IPS DF 19.7 (cell line): Measurements from ENCODE around the gene MTMR3.
"Not testable (repeated sequence)": the region's sequence is repeated elsewhere in the genome, so short reads cannot be mapped to it uniquely, and the experiment has no call there.

Source experiments
- DNase-seq: peaks from one replicate; pipeline ENCODE4 v3.0.0-alpha.2; 2013; ENCODE audit warnings: low read depth, low spot score

MTMR3 gene

GRCh38 chr22:29883045-29883774 lies at the start of gene MTMR3:
Gene MTMR3, plus strand, starts transcription at chr22:29883174. Its CDS starts 87,886 bp downstream, at chr22:29971060.
- peak; percentile 35 for DNase-seq

DNA sequence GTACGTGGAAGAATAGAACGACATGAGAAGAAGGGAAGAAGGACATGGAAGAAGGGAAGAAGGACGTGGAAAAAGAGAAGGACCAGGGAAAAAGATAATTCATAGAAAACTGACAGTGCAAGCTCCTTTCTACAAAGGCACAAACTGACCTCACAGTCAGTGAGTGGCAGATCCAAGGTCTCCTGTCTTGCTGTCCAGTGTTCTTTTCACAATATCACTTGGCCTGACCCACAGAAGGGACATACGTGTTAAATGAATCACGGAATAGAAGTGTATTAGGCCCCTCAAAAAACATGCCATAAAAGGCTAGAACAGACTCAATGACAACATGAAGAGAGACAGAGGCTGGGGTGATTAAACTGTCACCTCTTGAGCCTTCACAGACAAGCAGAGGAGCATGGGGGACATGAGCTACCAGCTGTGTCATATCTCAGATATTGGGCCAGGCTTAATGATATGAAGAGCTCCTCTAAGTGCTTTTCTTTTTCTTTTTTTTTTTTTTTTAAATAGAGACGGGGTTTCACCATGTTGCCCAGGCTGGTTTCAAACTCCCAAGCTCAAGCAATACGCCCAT lies 49.5 kb upstream of the MTMR3 start:
- no peak for DNase-seq

DNA sequence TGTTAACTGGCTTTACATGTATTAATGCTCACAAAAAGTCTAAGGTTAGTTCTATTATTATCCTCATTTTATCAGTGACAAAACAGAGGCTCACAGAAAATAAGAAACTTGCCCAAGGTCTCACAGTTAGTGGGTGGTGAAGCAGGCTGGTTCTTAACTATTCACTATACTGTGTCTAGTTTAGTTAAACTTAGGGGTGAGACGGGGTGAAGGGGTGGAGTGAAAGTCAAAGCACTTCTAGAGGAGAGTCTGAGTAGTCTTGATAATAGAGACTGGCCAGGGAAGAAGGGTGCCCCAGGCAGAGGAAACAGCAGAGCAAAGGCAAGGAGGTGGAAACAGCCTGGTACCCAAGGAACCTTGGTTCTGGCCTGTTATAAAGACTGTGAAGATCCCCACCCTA lies 48.9 kb upstream of the MTMR3 start:
- DNase-seq, result no peak

DNA sequence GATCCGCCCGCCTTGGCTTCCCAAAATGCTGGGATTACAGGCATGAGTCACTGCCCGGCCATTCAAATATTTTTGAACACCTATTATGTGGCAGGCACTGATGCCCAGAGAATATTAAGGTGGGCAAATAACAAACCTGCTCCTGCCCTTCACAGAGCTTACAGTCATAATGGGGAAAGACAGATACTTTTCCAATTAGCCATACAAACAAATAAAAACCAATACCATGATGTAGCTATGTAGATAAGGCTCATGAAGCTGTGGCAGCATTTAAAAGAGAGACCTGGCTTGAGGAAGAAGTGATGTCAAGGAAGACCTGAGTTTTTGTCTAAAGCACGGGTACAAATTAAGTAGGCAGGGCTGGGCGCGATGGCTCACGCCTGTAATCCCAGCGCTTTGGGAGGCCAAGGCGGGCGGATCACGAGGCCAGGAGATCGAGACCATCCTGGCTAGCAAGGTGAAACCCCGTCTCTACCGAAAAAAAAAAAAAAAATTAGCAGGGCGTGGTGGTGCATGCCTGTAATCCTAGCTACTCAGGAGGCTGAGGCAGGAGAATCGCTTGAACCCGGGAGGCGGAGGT lies 46.1 kb upstream of the MTMR3 start:
- DNase-seq, result not testable (repeated sequence)

- DNase-seq, result peak; percentile 80
Observed at GRCh38 chr22:29837741-29838598, 45.0 kb upstream of the MTMR3 start, which contains the start of gene ASCC2. Gene ASCC2, minus strand, starts transcription at chr22:29838274. Its CDS starts 5,949 bp downstream, at chr22:29832325.

DNA sequence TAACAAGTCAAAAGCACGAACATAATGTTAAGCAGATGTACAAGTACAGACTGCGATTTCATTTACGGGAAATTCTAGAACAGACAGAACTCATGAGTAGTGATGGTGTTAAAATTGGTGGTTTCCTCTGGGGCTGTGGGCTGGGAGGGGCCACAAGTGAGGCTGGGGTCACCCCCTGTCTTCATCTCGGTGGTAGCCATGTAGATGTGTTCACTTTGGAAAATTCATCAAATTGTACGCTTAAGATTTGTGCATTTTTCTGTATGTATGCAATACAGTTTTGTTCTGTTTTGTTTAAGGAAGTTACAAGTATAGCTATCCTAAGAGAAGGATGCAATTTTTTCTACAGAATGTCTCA lies 44.4 kb upstream of the MTMR3 start:
- DNase-seq, result no peak

- DNase-seq, result no peak
Observed at GRCh38 chr22:29839039-29839438, 43.9 kb upstream of the MTMR3 start.

DNA sequence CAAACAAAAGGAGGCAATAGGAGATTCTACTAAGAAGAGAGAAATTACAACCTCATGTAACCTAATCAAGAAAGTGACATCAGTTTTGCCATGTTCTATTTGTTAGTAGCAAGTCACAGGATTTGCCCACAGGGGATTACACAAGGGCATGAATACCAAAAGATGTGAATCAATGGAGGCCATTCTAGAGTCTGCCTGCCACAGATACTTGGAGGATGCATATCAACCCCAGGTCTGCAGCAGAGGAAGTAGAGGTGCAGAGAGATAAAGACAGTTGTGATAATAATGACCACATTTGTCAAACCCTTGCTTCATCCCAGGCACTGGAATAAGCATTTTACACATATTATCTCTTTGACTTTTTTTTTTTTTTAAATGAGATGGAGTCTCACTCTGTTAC lies 42.5 kb upstream of the MTMR3 start:
- no peak for DNase-seq

DNA sequence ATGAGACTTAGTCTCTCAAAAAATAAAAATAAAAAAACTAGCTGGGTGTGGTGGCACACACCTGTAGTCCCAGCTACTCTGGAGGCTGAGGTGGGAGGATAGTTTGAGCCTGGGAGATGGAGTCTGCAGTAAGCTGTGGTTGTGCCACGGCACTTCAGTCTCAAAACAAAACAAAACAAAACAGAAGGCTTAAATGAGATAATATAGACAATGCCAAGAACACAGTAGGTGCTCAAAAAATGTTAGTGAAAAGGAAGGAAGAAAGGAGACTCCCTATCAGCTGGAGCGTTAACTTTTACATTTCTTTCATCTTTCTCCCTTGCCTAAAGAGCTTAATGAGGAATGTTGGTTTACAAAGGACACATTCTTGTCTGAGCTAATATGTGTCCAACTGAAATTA lies 40.8 kb upstream of the MTMR3 start:
- DNase-seq, result no peak

DNA sequence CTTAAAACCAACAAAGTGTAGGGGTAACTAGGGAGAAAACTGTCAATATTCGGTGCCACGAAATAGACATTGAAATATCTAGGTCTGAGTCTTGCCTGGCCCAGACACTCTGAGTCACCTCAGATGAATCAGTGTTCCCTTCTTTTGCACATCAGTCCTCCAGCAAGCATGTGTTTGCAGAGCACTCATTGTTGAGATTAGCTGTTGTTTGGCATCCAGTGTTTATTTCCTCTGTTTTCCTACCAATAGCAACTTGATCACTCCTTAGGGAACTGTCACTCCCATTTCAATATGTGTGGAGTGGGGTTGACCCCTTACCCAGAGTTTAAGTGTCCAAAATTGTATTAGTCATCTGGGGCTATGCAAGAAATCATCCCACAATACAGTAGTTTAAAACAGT lies 40.2 kb upstream of the MTMR3 start:
- no peak for DNase-seq

DNA sequence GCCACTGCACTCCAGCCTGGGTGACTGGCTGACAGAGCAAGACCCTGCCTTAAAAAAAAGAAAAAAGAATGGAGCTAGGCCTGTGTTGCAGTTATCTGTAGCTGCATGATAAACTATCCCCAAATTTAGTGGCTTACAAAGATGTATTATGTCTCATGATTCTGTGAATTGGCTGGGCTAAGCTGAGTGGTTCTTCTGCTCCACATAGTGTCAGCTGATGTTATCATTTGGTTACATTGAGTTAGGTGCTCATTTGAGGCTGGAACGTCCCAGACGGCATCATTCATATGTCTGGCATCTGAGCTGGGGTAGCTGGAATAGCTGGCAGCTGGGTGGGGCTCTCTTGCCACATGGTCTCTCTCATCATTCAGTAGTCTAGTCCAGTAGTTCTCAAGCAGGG lies 36.7 kb upstream of the MTMR3 start:
- DNase-seq, result no peak

DNA sequence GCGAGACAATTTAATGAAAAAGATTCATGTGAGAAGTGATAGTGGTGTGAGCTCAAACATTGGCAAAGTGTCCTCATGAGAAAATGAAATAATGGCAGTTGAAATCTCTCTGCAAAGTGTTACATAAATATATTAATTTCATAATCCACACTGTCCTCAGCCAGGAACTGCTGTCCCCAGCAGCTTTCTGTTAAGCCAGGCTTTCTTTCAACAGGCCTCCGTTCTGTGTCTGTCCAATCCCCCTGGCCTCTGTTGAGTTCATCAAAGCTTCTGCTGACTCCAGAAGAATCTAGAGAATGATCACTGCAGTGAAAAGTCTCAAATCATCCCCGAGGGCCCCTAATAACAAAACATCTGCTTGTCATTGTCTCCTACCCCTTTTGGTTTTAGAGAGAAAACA lies 34.9 kb upstream of the MTMR3 start:
- no peak for DNase-seq

DNA sequence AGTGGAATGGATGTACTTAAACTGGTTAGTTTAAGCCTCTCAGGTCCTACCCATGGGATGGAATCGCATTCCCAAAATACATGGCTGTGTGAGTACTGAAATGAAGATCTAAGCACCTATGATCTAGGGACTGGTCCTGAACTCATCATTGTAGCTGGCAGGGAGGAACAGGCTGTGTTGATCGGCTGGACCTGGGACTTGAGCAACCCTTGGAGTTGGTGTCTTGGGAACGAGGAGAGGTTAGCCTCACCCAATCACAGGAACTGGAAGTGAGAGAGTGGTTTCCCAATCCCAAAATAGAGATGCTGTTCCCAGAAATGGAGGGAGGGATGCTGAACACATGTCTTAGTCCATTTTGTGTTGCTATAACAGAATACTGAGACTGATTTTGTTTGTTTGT lies 28.5 kb upstream of the MTMR3 start:
- no peak for DNase-seq

- DNase-seq, result no peak
Observed at GRCh38 chr22:29855611-29856181, 27.3 kb upstream of the MTMR3 start.

GRCh38 chr22:29856496-29856895 lies 26.5 kb upstream of the MTMR3 start:
- no peak for DNase-seq

DNA sequence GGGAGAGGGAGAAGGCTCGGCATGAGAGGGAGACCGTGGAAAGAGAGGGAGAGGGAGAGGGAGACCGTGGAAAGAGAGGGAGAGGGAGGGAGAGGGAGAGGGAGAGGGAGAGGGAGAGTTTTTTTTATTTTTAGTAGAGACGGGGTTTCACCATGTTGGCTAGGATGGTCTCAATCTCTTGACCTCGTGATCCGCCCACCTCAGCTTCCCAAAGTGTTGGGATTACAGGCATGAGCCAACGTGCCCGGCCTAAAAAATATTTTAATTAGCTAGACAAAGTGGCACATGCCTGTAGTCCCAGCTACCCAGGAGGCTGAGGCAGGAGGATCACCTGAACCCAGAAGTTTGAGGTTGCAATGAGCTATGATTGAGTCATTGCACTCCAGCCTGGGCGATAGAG lies 23.9 kb upstream of the MTMR3 start:
- not testable (repeated sequence) for DNase-seq

DNA sequence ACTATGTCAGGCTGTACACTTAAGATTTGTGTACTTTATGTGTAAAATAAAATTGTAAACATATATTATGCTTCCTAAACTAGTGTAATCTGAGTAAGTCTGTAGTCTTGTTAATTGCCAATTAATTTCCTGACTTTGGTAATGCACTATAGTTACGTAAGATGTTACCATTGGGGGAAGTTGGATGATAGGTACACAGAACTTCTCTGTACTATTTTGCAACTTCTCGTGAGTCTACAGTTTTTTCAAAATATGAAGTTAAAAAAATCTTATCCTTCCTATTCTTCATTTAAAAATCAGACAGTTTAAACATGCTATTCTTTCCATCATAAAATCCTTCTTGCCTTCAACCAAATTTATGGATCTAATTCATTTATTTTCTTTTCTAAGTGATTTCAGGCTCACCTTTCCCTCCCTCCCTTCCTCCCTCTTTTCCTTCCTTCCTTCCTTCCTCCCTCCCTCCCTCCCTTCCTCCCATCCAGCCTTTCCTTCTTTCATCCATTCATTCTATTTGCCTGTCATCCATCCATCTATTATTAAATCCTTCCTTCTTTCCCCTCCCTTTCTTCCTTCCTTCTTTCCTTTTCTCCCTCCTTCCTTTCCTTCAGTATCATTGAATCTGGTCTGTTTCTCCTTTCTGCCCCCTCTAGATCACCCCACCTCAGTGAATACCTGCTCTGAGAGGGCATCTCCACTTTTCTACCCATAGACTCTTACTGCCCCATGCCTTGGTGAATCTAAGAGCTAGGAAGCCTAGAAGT lies 22.8 kb upstream of the MTMR3 start:
- no peak for DNase-seq

- DNase-seq, result no peak
Observed at GRCh38 chr22:29861672-29862297, 21.2 kb upstream of the MTMR3 start.

GRCh38 chr22:29865572-29865971 lies 17.4 kb upstream of the MTMR3 start:
- not testable (repeated sequence) for DNase-seq

DNA sequence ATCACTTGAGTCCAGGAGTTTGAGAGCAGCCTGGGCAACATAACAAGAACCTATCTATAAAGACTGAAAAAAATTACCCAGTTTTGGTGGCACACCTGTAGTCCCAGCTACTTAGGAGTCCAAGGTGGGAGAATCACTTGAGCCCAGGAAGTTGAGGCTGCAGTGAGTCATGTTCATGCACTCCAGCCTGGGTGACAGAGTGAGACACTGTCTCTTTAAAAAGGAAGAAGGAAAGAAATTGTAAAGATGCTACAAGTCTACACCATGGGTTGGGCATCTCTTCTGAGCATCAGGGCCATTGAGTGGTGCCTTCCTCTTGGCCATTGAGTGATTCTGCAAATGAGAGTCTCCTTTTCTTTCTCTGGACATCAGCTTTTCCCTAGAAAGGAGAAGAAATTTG lies 15.7 kb upstream of the MTMR3 start:
- DNase-seq, result no peak

DNA sequence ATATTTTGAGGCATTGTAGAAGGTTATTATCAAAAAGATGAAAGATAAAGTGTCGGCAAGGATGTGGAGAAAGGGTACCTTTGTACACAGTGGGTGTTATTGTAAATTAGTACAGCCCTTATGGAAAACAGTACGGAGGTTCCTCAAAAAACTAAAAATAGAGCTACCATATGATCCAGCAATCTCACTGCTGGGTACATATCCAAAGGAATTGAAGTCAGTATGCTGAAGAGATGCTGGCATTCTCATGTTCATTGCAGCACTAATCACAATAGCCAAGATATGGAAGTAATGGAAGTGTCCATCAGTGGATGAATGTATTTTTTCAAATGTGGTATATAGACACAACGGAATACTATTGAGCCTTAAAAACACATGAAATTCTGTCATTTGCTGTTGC lies 15.1 kb upstream of the MTMR3 start:
- no peak for DNase-seq
